DND-41 (cell line): ENCODE results near the gene STAC2.

Source experiments
- EZH2 ChIP-seq: IDR thresholded peaks from 3 replicates; pipeline ENCODE4 v1.6.1; 2012; ENCODE audit warnings: borderline replicate concordance, low read depth, mild to moderate bottlenecking, moderate library complexity, low read length, inconsistent platforms; ENCODE audit not compliant: severe bottlenecking
- TF ChIP-seq, protein P1 (sequence below): IDR thresholded peaks from 2 replicates; pipeline ENCODE4 v1.5.1; 2012; ENCODE audit warnings: borderline replicate concordance, low read length, moderate library complexity, mild to moderate bottlenecking; ENCODE audit not compliant: poor library complexity, severe bottlenecking; ENCODE audit errors: extremely low read depth

DNA sequence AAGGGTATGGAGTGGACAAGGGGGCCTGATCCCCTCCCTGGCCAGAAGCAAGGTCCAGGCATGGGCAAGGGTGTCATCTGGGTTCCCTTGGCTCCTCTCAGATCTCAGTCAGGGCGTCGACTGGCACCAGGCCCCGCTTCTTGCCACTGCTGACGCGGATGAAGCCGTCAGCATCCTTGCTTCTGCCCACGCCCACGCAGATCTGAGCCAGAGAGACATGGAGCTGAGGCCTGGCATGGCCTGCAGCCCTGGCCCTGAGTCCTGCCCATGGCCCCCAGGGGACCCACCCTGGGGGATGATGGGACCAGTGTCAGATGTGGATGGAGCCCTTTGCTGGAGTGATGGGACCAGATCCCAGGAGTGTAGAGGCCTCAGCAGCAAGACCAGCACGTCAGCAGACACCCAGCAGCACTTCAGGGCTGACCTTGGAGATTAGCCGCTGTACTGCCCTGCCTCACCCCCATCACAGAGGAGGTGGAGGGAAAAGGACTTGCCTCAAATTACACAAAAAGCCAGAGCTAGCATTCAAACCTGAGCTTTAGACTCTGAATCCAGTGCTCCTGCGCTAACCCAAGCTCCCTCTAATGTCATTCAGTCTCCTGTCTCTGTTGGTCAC is 13.4 kb downstream of the STAC2 start:
- TF ChIP-seq, protein P1, sequence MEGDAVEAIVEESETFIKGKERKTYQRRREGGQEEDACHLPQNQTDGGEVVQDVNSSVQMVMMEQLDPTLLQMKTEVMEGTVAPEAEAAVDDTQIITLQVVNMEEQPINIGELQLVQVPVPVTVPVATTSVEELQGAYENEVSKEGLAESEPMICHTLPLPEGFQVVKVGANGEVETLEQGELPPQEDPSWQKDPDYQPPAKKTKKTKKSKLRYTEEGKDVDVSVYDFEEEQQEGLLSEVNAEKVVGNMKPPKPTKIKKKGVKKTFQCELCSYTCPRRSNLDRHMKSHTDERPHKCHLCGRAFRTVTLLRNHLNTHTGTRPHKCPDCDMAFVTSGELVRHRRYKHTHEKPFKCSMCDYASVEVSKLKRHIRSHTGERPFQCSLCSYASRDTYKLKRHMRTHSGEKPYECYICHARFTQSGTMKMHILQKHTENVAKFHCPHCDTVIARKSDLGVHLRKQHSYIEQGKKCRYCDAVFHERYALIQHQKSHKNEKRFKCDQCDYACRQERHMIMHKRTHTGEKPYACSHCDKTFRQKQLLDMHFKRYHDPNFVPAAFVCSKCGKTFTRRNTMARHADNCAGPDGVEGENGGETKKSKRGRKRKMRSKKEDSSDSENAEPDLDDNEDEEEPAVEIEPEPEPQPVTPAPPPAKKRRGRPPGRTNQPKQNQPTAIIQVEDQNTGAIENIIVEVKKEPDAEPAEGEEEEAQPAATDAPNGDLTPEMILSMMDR: no peak
- no peak for TF ChIP-seq EZH2
